Gastrocnemius medialis (tissue), 4 donors: ENCODE data around the gene SULT6B1. TPM values are rescaled to one million over a fixed set of nuclear protein-coding genes. Genes with fewer than 3 reads are reported as not detected.

ENCODE experiments used
- ATAC-seq, 2 donors: fragments of 150-250 bp; one replicate each; pipeline ENCODE4 v1.9.1; 2016
- DNase-seq, 2 donors: peaks; one replicate each; pipeline ENCODE4 v3.0.0-alpha.2; 2019
- H3K27ac ChIP-seq, 4 donors: fragments of 200-600 bp; sonication (generic); 1 replicate in 1 of 4; 2 replicates in 3 of 4; pipeline ENCODE4 v1.5.1; 2016 to 2018; ENCODE audit warnings: mild to moderate bottlenecking in 2 of 4, moderate library complexity in 1 of 4
- H3K27me3 ChIP-seq, 3 donors: fragments of 200-600 bp; sonication (generic) in 2 of 3; 1 replicate in 1 of 3; 2 replicates in 2 of 3; pipeline versions ENCODE4 v1.5.1 to v1.6.0; 2016 to 2019; ENCODE audit warnings: mild to moderate bottlenecking in 1 of 3, moderate library complexity in 1 of 3
- H3K36me3 ChIP-seq, 2 donors: fragments of 200-600 bp; sonication (generic) in 1 of 2; one replicate each; pipeline ENCODE4 v1.5.1; 2017 to 2018
- H3K4me1 ChIP-seq, 2 donors: fragments of 200-600 bp; sonication (generic) in 1 of 2; one replicate each; pipeline ENCODE4 v1.5.1; 2016 to 2017; ENCODE audit warnings: mild to moderate bottlenecking in 2 of 2
- H3K4me3 ChIP-seq, 4 donors: fragments of 200-600 bp; sonication (generic) in 3 of 4; 1 replicate in 1 of 4; 2 replicates in 3 of 4; pipeline ENCODE4 v1.5.1; 2016 to 2019; ENCODE audit warnings: mild to moderate bottlenecking in 2 of 4
- H3K9me3 ChIP-seq, 3 donors: fragments of 200-600 bp; sonication (generic) in 2 of 3; 1 replicate in 1 of 3; 2 replicates in 2 of 3; pipeline ENCODE4 v1.5.1; 2016 to 2019
- POLR2A ChIP-seq, 2 donors: fragments of 450-650 bp; IDR thresholded peaks; one replicate each; pipeline ENCODE4 v1.6.1; 2017; ENCODE audit warnings: antibody characterized with exemption in 2 of 2, mild to moderate bottlenecking in 2 of 2, moderate library complexity in 2 of 2
- in situ Hi-C, 4 donors: fragments of 200-750 bp; cut with MboI; loops; one replicate each; pipeline versions ENCODE4 v1.15.0 to v1.8.0; 2017; ENCODE audit warnings: low sequenced_read_pairs in 4 of 4
- intact Hi-C: fragments of 100-400 bp; cut with DNase I; formaldehyde crosslinking; loops from one replicate; pipeline ENCODE4 v1.15.1; 2023; ENCODE audit warnings: low total_unique reads
- total RNA-seq, 4 donors: library from RNA; depleted of rRNA; stranded (reverse); fragments of >200 nt; gene quantifications; one replicate each; pipeline versions ENCODE4 v1.1.0 to v1.2.3, GENCODE V29; 2016
- TF ChIP-seq, protein P1 (sequence below), 5 experiments: fragments of 450-650 bp in 3 of 5; fragments of 200-600 bp in 2 of 5; sonication (generic) in 2 of 5; IDR thresholded peaks in 4 of 5; conservative IDR thresholded peaks in 1 of 5; 1 replicate in 4 of 5; 2 replicates in 1 of 5; pipeline ENCODE4 v1.5.1; 2016 to 2019; ENCODE audit warnings: antibody characterized with exemption in 5 of 5, mild to moderate bottlenecking in 3 of 5, moderate library complexity in 3 of 5

Gene SULT6B1
- total RNA-seq, 4 donors from 2014 or later = not detected

DNA sequence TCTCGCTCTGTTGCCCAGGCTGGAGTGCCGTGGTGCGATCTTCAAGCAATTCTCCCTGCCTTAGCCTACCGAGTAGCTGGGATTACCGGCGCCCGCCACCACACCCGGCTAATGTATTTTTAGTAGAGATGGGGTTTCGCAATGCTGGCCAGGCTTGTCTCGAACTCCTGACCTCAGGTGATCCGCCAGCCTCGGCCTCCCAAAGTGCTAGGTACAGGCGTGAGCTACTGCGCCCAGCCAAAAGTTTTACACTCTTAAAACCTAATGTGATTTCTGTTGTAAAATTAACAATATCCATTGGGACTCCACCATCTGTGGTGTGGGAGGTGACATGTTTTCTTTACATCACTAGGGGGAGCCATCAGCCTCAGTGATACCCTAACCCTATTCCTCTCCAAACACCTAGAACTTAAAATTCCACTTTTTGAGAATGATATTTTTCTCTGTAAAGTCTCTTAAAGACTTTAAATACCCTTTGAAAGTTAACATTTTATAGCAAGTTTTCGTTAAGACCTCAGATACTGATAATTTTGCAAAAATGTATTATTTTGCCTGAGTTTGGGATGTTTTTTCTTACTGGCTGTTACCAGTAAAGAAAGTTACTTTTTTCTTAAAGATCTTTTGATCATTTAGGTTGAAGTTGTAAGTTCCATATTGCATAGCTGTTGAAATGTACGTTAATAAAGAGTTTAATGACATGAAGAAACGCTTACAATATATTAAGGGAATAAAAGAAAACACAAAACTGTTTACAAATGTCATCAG is 20.1 kb downstream of the SULT6B1 start:
- H3K4me1 ChIP-seq = no peaks in the 10 kb centered on the region
- intact Hi-C loops (no loop called here), in situ Hi-C loops (loop anchor here in 2 of 4 donors (25.0 kb wide), 1 partner anchor 719 kb away; no protein-coding TSS in a partner anchor)
- no peak for TF ChIP-seq POLR2A (IDR thresholded peaks at IDR 0.05)
- TF ChIP-seq, protein P1, sequence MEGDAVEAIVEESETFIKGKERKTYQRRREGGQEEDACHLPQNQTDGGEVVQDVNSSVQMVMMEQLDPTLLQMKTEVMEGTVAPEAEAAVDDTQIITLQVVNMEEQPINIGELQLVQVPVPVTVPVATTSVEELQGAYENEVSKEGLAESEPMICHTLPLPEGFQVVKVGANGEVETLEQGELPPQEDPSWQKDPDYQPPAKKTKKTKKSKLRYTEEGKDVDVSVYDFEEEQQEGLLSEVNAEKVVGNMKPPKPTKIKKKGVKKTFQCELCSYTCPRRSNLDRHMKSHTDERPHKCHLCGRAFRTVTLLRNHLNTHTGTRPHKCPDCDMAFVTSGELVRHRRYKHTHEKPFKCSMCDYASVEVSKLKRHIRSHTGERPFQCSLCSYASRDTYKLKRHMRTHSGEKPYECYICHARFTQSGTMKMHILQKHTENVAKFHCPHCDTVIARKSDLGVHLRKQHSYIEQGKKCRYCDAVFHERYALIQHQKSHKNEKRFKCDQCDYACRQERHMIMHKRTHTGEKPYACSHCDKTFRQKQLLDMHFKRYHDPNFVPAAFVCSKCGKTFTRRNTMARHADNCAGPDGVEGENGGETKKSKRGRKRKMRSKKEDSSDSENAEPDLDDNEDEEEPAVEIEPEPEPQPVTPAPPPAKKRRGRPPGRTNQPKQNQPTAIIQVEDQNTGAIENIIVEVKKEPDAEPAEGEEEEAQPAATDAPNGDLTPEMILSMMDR (IDR thresholded peaks at IDR 0.05 in 4 of 5, conservative IDR thresholded peaks at IDR 0.05 in 1 of 5) = peak in 2 of 5 experiments; percentile 42 to 56
- DNase-seq (no peak), ATAC-seq (no peak)
- no peak overlapping the region for H3K27ac ChIP-seq
- no peaks in the 10 kb centered on the region for H3K9me3 ChIP-seq
- no peak overlapping the region for H3K4me3 ChIP-seq
- no peaks in the 10 kb centered on the region for H3K27me3 ChIP-seq
- no peaks in the 10 kb centered on the region for H3K36me3 ChIP-seq

DNA sequence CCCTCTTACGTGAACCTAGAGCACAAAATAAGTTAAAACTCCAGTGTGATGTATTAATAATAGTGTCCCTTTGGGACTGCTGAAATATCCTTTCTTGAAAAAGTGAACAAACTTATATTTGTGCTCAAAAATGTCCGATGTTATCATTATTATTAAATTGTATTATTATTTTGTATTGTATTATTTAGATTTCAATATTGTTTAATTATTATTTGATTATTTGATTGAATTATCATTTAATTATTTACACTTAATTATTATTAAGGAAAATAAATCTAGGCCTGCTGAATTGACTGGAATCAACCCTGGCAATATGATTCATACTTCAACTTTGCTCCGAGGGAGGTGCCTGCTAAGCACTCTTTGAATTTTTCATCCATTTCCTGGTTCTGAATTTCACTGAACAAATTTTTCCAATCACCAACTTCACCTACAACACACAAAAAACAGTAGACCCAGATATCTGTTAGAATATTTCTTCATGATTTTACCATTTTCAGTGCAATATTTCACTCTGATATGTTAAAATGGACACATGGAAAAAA is 20.8 kb downstream of the SULT6B1 start:
- intact Hi-C loops (no loop called here), in situ Hi-C loops (loop anchor here in 2 of 4 donors (25.0 kb wide), 1 partner anchor 720 kb away; no protein-coding TSS in a partner anchor)
- Histone ChIP-seq H3K4me3 (no peak overlapping the region), H3K27ac (no peak overlapping the region), H3K9me3 (no peaks in the 10 kb centered on the region), H3K27me3 (no peaks in the 10 kb centered on the region), H3K36me3 (no peaks in the 10 kb centered on the region), H3K4me1 (no peaks in the 10 kb centered on the region)
- ATAC-seq (no peak), DNase-seq (no peak)
- TF ChIP-seq, protein P1 (IDR thresholded peaks at IDR 0.05 in 4 of 5, conservative IDR thresholded peaks at IDR 0.05 in 1 of 5) = no peak
- no peak for TF ChIP-seq POLR2A (IDR thresholded peaks at IDR 0.05)

DNA sequence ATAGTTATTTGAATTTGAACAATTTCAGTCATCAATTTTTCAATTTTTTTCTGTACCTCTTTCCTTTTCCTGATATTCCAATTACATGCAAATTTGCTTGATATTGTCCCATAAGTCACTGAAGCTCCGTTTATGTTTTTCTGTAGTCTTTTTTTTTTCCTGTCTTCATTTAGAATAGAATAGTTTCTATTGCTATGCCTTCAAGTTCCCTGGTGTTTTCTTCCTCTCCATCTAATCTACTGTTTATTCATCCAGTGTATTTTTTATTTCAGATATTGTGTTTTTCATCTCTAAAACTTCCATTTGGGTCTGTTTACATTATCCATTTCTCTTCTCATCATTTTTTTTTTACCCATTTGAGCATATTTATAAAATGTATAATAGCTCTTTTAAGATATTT is 23.7 kb downstream of the SULT6B1 start:
- DNase-seq (no peak), ATAC-seq (no peak)
- Histone ChIP-seq H3K27me3 (no peaks in the 10 kb centered on the region), H3K4me3 (no peak overlapping the region), H3K4me1 (no peaks in the 10 kb centered on the region), H3K27ac (no peak overlapping the region), H3K9me3 (no peaks in the 10 kb centered on the region), H3K36me3 (no peaks in the 10 kb centered on the region)
- intact Hi-C loops = no loop called here
- TF ChIP-seq POLR2A (IDR thresholded peaks at IDR 0.05) = no peak
- TF ChIP-seq, protein P1 (IDR thresholded peaks at IDR 0.05 in 4 of 5, conservative IDR thresholded peaks at IDR 0.05 in 1 of 5) = no peak
- in situ Hi-C loops = loop anchor here in 2 of 4 donors (25.0 kb wide), 1 partner anchor 723 kb away; no protein-coding TSS in a partner anchor

DNA sequence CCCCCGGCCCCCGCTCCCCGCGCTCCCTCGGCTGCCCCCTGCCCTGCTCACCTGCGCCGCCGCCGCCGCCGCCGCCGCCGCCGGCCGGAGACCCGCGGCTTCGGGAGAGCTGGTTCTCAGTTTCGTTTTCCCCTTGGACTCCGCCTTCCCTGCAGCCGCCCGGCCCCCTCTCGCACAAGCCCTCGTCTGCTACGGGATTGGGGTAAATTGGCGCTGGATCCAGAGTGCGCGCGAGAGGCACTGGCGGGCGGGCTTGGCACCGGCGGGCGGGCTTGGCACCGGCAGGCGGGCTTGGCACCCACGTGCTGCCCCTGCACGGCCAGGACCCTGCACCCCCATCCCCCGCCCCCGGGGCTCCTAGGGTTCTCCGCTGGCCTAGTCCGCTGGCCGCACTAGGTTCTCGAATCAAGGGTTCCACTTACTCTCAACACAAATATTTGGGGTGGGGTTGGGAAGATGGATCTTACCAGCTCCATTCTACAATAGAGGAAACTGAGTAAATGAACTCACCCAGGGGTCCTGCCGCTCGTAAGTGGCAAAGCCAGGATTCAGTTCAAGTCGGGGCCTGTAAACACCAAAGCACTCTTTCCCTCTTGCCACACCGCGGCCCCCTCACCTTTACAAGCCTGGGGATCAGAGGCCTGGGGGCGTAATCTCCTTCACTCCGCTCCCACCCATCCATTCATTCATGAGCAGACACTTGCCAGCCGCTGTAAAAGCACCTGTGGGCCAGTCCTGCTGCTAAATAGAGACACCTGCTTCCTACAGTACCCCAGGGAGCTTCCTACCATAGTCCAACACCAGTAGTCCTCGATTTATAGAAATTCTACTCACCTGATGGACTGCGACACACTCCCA is 31.4 kb downstream of the SULT6B1 start, which contains the start of gene EIF2AK2:
TSS of gene EIF2AK2 (minus strand) at position 124 of the 858 bp plus-strand sequence. CDS start 9,174 bp downstream, outside the sequence.
- peak within 1 kb of the TSS; percentile 66 to 84 (median 78) for H3K27ac ChIP-seq
- DNase-seq (peak; percentile 59 to 66), ATAC-seq (peak; percentile 79 to 85)
- peak within 1 kb of the TSS; percentile 68 to 85 (median 76) for H3K4me3 ChIP-seq
- TF ChIP-seq, protein P1 (IDR thresholded peaks at IDR 0.05 in 4 of 5, conservative IDR thresholded peaks at IDR 0.05 in 1 of 5) = no peak
- TF ChIP-seq POLR2A (IDR thresholded peaks at IDR 0.05) = peak in 1 of 2 donors; percentile 29
- in situ Hi-C loops = loop anchor here in 2 of 4 donors (25.0 kb wide), 1 partner anchor 730 kb away; no protein-coding TSS in a partner anchor
- H3K36me3 ChIP-seq = no peaks in the 10 kb centered on the region
- no peaks in the 10 kb centered on the region for H3K9me3 ChIP-seq
- H3K4me1 ChIP-seq = peaks cover 10% of the 10 kb centered on the region in 2 donors
- no peaks in the 10 kb centered on the region for H3K27me3 ChIP-seq
- intact Hi-C loops = no loop called here
